NCI-H69 (cell line): ENCODE data around the gene THRB.

Source experiments
- DNase-seq: peaks from one replicate; lab custom pipeline; 2025; lab: John Stamatoyannopoulos, UW

Gene THRB

DNA sequence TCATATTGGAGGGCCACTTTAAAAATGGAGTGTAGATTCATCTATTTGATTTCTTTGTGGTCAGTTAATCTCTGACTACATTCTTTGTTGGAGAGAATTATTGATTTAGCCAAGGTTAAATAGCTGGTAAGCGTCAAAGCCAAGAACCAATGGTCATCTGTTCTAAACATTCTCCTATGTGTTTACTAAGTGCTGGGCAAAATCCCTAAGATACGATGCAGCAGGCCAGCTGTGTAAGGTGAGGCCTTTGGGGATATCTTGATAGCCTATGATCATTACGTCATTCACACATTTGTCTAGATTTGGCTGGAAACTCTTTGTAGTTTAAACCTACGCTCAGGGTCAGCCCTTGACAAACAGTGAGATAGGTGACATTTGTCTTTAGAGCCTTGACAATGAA lies 313.4 kb downstream of the THRB start:
- no peak for DNase-seq

GRCh38 chr3:24180616-24181015 lies 314.0 kb downstream of the THRB start:
- DNase-seq = no peak

- no peak for DNase-seq
Observed at GRCh38 chr3:24177201-24177600, 317.4 kb downstream of the THRB start.

DNA sequence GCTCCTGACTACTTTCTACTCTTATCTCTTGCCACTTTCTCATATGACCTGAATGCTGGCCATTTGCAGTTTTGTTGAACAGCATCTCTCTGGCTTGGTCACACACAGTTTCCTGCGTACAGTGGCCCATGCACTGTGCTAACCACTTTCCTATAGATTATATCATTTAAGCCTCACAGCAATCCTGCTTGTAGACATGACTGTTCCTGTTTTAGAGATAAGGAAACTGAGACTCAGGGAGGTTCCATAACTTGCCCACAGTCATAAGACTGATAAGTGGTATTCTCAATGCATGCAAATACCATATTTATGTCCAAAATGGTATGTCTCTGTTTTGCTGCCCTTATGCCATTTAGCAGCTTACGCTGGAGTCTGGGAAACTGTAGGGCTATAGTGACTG lies 320.0 kb downstream of the THRB start:
- no peak for DNase-seq

- DNase-seq = no peak
Observed at GRCh38 chr3:24168977-24169376, 325.7 kb downstream of the THRB start.

GRCh38 chr3:24167429-24167828 lies 327.2 kb downstream of the THRB start:
- DNase-seq = no peak

DNA sequence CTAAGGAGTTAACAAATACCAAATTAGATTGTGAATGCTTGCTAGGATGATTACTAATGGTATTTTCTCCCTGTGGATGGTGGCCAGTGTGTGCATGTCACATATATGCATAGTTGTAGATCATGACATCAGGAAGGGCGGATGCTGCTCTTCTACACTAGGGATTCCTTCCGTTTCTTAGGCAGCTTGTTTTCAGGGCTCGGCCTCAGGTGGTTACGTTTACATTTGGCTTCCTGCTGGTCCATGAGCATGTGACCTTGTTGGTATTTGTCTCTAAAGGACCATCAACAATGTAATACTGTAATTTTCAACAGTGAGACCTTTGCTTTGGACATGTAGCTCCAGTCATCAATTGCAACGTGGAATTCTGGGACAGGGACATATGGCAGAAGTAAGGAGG lies 328.1 kb downstream of the THRB start:
- peak; percentile 85 for DNase-seq

GRCh38 chr3:24165603-24165982 lies 329.1 kb downstream of the THRB start:
- no peak for DNase-seq

DNA sequence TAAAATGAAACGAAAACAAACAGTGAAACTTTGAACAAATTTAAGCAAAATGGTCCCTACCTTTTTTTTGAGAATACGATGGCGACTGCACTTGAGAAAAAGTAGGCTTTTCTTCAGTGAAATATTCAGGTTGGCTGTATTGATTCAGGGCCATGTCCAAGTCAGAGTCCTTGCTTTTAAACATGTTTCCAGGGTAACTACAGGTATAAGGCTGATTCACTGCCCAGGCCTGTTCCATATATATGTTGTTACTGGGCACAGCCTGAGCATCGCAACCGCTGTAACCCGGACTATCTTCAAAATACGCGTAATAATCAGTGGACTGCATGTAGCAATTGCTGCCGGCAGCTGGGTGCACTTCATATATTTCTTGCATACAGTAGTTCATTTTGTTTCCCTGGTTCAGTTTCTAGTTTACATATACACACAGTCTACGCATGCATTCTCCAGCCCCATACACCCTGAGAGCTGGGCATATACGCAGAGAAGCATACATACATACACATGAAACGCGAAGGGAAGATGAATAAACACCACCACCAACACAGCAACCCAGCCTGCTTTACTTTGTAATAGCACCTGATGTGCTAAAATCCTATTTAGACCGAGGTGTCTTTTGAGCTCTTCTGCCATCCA lies 329.6 kb downstream of the THRB start:
- DNase-seq = no peak

- no peak for DNase-seq
Observed at GRCh38 chr3:24162929-24163328, 331.7 kb downstream of the THRB start.

DNA sequence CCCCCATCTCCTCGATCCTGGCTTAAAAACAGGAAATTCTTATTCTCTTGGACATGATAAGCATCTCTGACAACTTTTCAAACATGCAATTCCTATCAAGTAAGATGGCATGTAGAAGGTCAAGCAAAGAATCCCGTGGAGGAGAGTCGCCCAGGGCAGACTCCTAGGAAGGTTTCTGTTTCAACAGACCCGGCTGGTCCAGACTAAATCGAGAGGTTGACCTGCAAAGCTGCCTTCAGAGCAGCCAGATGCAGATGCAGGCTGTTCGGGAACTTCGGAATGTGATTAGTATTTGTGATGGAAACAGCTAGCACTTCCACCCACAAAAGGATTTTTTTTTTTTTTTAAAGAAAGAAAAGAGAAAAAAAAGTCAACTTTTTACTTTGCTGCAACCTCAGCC lies 332.8 kb downstream of the THRB start:
- no peak for DNase-seq

GRCh38 chr3:24160424-24161095 lies 334.1 kb downstream of the THRB start:
- DNase-seq = peak; percentile 3

GRCh38 chr3:24158761-24159454 lies 335.7 kb downstream of the THRB start:
- no peak for DNase-seq

- no peak for DNase-seq
Observed at GRCh38 chr3:24157106-24157505, 337.5 kb downstream of the THRB start.

DNA sequence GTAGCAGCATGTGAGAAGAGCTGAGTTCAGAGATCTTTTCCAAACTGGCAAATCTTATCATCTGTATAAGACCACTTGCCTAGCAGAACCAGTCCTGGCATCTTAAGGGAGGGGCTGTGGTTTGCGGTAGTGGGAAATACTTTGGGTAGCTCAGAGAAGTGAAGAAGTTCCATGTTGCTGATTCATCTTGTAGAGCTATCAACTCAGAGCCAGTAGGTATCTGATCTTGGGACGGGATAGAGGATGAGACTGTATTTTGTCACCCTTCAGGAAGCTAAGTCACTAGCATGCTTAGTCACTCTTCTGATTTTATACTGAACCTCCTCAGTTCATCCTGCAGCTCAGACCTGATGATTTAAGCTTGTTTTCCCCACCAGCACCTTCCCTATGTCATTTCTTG lies 338.2 kb downstream of the THRB start:
- DNase-seq = no peak

DNA sequence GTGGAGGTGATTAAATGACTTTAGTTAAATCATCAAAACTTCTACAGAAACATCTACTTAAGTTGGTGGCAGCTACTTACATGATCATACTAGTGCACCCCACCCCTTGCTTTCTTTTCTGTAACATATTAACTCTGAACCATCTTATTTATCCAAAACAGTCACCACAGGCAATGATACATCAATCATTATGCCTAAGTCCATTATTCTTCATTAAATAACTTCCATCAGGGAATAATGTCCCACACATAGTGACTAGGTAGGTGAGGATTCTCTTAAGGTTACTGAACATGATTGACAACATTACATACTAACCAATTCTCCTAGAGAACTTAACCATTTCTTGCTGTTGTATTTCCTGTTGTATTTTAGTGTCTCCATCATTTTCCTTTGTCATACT lies 339.4 kb downstream of the THRB start:
- DNase-seq = no peak

DNA sequence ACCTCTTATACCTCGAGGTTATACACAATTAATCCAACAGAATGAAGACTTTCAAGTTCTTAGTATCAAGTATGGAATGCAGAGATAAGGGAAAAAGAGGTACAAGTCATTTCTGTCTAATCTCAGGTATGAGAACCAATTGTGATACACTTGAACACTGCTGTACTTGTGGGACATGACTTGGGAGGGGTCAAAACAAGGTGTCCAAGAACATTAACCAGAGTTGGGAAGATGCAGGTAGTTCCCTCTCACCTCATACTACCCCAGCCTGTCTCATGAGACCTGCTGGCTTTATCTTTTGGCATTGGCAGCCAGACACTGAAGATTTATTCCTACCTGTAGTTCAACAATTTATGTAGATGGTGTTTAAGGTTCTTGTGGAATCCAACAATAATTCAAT lies 339.9 kb downstream of the THRB start:
- DNase-seq = no peak

DNA sequence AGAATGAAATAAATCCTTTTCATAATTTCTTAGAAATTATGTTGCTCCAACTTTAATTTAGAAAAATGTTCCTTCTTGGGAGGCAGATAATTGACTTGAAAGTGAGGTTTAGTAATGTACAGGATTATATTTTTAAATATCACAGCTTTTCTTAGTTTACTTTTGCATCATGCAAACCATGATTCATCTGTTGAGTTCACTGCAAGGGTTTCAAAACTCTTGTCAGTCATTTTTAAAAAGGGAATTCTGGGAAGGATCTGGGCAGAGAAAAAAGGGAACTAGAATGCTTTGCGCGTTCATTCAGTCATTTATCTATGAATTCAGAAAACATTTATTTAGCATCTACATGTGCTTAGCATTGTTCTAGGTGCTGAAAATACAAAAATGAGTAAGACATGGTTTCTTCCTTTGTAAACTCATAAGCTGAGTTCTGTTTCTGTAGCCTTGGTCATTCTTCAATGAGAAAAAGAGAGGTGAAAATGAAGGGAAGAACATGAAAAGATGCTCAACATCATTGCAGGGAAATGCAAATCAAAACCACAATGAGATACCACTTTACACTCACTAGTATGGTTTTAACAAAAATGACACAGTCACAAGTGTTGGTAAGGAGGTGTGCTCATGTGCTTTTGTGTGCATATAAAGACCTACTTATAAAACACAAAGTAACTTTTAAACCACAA lies 340.5 kb downstream of the THRB start:
- no peak for DNase-seq

DNA sequence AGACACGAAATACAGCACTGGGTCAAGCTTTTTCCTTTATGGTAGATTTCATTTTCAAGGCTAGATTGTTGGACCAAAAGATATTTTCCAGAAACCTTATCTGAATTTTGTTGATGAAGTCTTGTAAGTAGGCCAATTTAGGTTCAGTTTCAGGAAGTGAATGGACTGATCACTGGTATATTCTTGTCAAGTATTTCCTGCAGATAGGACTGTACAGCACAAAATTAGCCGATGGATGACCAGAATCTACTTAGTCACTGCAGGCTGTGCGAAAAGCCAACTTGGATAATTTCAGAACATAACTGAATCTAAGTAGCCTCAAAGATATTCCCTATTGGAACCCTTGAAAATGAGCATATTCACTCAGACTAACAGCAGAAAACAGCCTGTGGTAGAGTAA lies 343.1 kb downstream of the THRB start:
- DNase-seq = no peak

DNA sequence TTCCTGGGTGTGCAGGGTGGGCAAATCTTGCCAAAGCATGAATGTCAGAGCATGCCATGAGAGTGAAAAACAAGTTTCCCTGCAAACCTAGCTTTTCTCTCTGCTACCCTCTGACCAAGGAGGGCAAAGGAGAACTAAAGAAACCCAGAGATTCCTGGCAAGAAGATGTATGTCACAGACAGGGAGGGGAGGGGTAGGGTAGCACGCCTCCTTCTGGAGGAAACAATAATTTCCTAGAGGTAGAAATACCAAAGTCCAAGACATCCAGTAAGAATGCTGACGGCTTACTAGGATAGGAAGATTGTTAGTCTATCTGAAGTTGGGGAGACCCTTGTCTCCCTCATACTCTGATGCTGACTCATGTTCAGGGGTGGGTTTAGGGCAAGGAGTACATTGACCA lies 345.6 kb downstream of the THRB start:
- DNase-seq = no peak

DNA sequence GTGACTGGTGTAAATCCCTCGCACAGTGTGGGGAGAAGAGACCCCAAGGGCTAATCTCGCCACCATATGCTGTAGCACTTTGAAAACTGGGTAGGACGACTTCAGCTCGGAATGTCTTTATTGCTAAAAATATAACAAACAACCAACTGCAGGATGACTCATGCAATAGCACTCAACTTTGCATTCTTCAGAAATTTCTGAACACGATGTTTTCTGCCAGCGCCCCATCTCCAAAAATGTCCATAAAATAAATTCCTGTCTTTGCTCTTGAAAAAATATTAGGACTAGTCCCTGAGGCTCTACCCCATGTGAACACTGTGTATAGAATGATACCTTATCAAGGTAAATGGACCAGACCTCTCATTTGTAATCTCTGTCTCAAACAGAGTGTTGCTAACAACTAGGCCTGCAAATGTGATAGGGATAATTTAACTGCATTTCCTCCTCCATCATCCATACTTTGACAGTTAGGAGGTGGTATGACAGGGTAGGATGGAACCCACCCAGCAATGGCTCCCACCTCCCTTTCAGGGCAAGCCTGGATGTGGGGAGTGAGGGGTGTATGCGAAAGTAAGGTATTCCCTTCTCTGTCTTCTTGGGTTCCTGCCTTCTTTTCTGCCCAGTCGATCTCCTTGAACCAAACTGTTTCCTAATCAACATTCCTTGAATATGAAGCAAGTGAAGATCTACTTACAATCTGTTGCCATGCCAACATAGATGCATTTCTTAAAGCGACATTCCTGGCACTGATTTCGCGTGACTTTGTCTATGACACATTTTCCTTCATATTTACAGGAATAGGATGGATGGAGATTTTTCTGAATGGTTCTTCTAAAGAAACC lies 348.4 kb downstream of the THRB start:
- DNase-seq = no peak

- no peak for DNase-seq
Observed at GRCh38 chr3:24145481-24145880, 349.2 kb downstream of the THRB start.
